Panc1 (cell line): ENCODE data around the gene GADD45G.

Experiments
- POLR2AphosphoS5 ChIP-seq: IDR thresholded peaks from 2 replicates; pipeline ENCODE4 v1.6.1; 2012; ENCODE audit warnings: mild to moderate bottlenecking, low read depth, low read length, moderate library complexity
- REST ChIP-seq, 2 experiments: IDR thresholded peaks; 2 replicates each; pipeline ENCODE4 v1.6.1; 2011 to 2012; ENCODE audit warnings: low read depth in 2 of 2, control low read depth in 1 of 2, low read length in 1 of 2, mild to moderate bottlenecking in 1 of 2, moderate library complexity in 1 of 2; ENCODE audit not compliant: insufficient read depth in 1 of 2
- SIN3A ChIP-seq: IDR thresholded peaks from 2 replicates; pipeline ENCODE4 v1.6.1; 2012; ENCODE audit warnings: low read depth, mild to moderate bottlenecking, low read length, moderate library complexity, borderline replicate concordance; ENCODE audit not compliant: insufficient read depth
- TF ChIP-seq, protein P1 (sequence below): fragments of 450-650 bp; IDR thresholded peaks from 2 replicates; pipeline ENCODE4 v1.5.1; 2017; ENCODE audit warnings: mild to moderate bottlenecking

GRCh38 chr9:89600831-89601230, 4.0 kb upstream of the GADD45G start:
- TF ChIP-seq, protein P1, sequence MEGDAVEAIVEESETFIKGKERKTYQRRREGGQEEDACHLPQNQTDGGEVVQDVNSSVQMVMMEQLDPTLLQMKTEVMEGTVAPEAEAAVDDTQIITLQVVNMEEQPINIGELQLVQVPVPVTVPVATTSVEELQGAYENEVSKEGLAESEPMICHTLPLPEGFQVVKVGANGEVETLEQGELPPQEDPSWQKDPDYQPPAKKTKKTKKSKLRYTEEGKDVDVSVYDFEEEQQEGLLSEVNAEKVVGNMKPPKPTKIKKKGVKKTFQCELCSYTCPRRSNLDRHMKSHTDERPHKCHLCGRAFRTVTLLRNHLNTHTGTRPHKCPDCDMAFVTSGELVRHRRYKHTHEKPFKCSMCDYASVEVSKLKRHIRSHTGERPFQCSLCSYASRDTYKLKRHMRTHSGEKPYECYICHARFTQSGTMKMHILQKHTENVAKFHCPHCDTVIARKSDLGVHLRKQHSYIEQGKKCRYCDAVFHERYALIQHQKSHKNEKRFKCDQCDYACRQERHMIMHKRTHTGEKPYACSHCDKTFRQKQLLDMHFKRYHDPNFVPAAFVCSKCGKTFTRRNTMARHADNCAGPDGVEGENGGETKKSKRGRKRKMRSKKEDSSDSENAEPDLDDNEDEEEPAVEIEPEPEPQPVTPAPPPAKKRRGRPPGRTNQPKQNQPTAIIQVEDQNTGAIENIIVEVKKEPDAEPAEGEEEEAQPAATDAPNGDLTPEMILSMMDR, result no peak
- TF ChIP-seq SIN3A (no peak), POLR2AphosphoS5 (no peak), REST (IDR thresholded peaks at IDR 0.05; ENCODE audit: insufficient read depth in 1 of 2, low read depth in 2 of 2, low read length in 1 of 2) (no peak)
